GM12872 (cell line): ENCODE data around the gene KIF11.

Source experiments
- TF ChIP-seq, protein P1 (sequence below): IDR thresholded peaks from 3 replicates; pipeline ENCODE4 v1.5.1; 2011; ENCODE audit warnings: low read depth, mild to moderate bottlenecking, low read length, moderate library complexity; ENCODE audit not compliant: insufficient read depth

Gene KIF11

DNA sequence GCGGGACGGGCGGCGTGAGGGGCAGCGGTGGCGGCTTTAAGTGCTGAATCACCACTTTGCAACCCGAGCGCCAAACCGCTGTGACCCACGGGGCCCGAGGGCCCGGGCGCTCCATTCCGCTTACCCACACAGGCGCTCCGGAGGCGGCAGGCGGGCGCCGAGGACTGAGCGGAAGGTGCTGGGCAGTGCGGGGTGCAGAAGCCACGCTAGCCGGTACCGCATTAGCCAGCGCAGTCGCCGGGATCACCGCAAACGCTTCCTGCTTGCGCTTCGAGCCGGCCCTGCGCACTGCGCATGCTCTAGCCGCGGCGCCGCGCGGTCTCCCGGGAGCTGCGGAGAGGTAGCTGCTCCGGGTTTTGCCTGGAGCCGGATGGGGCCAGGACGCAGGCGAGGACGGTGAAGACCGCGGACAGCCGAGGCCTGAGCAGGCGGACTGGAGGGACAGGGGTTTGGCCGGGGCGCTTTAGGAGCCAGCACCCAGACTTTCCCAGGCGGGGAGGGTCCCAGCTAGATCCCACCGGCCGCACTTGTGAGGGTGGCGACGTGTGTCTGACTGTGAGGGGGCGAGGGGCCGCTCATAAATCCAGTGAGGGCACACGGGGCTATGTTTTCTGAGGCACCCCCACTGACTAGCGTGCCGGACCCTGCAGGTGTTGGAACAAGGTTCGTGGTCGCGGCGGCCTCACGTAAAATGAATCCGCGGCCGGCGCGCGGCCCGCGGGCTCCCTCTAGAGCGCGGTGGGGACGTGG, 19.0 kb upstream of the KIF11 start, which contains the start of gene IDE:
IDE (minus strand) TSS at position 296 of the 750 bp plus-strand sequence; CDS start at position 222, 74 bp downstream.
- TF ChIP-seq, protein P1, sequence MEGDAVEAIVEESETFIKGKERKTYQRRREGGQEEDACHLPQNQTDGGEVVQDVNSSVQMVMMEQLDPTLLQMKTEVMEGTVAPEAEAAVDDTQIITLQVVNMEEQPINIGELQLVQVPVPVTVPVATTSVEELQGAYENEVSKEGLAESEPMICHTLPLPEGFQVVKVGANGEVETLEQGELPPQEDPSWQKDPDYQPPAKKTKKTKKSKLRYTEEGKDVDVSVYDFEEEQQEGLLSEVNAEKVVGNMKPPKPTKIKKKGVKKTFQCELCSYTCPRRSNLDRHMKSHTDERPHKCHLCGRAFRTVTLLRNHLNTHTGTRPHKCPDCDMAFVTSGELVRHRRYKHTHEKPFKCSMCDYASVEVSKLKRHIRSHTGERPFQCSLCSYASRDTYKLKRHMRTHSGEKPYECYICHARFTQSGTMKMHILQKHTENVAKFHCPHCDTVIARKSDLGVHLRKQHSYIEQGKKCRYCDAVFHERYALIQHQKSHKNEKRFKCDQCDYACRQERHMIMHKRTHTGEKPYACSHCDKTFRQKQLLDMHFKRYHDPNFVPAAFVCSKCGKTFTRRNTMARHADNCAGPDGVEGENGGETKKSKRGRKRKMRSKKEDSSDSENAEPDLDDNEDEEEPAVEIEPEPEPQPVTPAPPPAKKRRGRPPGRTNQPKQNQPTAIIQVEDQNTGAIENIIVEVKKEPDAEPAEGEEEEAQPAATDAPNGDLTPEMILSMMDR = peak; percentile 88

- TF ChIP-seq, protein P1 = peak; percentile 40; the same call in 2 of the 3 replicates
Measured at GRCh38 chr10:92574548-92575261, 18.2 kb upstream of the KIF11 start.

GRCh38 chr10:92575961-92576360, 17.0 kb upstream of the KIF11 start:
- TF ChIP-seq, protein P1 = no peak

GRCh38 chr10:92590623-92591549, 2.0 kb upstream of the KIF11 start:
- TF ChIP-seq, protein P1 = peak; percentile 50

GRCh38 chr10:92591550-92592022, 1.3 kb upstream of the KIF11 start:
- TF ChIP-seq, protein P1 = no peak

- TF ChIP-seq, protein P1 = no peak
Measured at GRCh38 chr10:92593619-92594588, 974 bp downstream of the KIF11 start.
